NCI-H128 (cell line): Measurements from ENCODE around the gene RNU6-8.

ENCODE experiments used
- DNase-seq: peaks from one replicate; lab custom pipeline; 2025; ENCODE audit not compliant: unreplicated experiment; lab: John Stamatoyannopoulos, UW

Gene RNU6-8

GRCh38 chr14:32166029-32166428 is 37.0 kb downstream of the RNU6-8 start:
- no peak for DNase-seq
